DND-41 (cell line): ENCODE measurements around the gene HEXIM1.
A peak's percentile ranks its signal among the peaks of the same experiment; 100 is the strongest.

Experiments used
- ATAC-seq: fragments of 200-7000 bp; cut with Tn5 transposase; 3 replicates; pipeline ENCODE4 v1.9.1; 2021; ENCODE audit warnings: low read depth; ENCODE audit not compliant: insufficient read depth
- DNase-seq: peaks from one replicate; pipeline ENCODE4 v3.0.0-alpha.2; 2020
- H2AFZ ChIP-seq: 2 replicates; pipeline ENCODE4 v1.6.0; 2012; ENCODE audit warnings: low read depth, low read length
- H3K27ac ChIP-seq: 2 replicates; pipeline ENCODE4 v1.5.1; 2012; ENCODE audit warnings: low read length, inconsistent platforms
- H3K27me3 ChIP-seq: fragments of 200-600 bp; sonication (generic); 2 replicates; pipeline ENCODE4 v1.6.0; 2012; ENCODE audit warnings: low read length, mild to moderate bottlenecking, inconsistent platforms; ENCODE audit not compliant: insufficient read depth, poor library complexity
- H3K36me3 ChIP-seq: 2 replicates; pipeline ENCODE4 v1.5.1; 2012; ENCODE audit warnings: low read length, inconsistent platforms; ENCODE audit not compliant: insufficient read depth
- H3K4me1 ChIP-seq: 2 replicates; pipeline ENCODE4 v1.5.1; 2012; ENCODE audit warnings: mild to moderate bottlenecking, low read length; ENCODE audit not compliant: insufficient read depth
- H3K4me2 ChIP-seq: 2 replicates; pipeline ENCODE4 v1.6.0; 2012; ENCODE audit warnings: mild to moderate bottlenecking, moderate library complexity, low read length, inconsistent platforms; ENCODE audit not compliant: insufficient read depth
- H3K4me3 ChIP-seq, 2 experiments: fragments of 200-600 bp in 1 of 2; shearing (Covaris generic) in 1 of 2; 2 replicates each; pipeline ENCODE4 v1.5.1; 2012 to 2016; ENCODE audit warnings: inconsistent platforms in 2 of 2, low read length in 2 of 2, mild to moderate bottlenecking in 2 of 2, low read depth in 1 of 2, moderate library complexity in 1 of 2
- H3K79me2 ChIP-seq: 2 replicates; pipeline ENCODE4 v1.6.0; 2012; ENCODE audit warnings: low read length, inconsistent platforms; ENCODE audit not compliant: insufficient read depth
- H3K9ac ChIP-seq: 2 replicates; pipeline ENCODE4 v1.6.0; 2012; ENCODE audit warnings: low read depth, mild to moderate bottlenecking, inconsistent platforms, low read length, moderate library complexity
- H3K9me3 ChIP-seq: 2 replicates; pipeline ENCODE4 v1.5.1; 2012; ENCODE audit warnings: low read length, moderate library complexity, mild to moderate bottlenecking, inconsistent platforms; ENCODE audit not compliant: insufficient read depth, severe bottlenecking
- H4K20me1 ChIP-seq: 2 replicates; pipeline ENCODE4 v1.6.0; 2012; ENCODE audit warnings: low read length; ENCODE audit not compliant: insufficient read depth
- EZH2 ChIP-seq: IDR thresholded peaks from 3 replicates; pipeline ENCODE4 v1.6.1; 2012; ENCODE audit warnings: borderline replicate concordance, low read depth, mild to moderate bottlenecking, moderate library complexity, low read length, inconsistent platforms; ENCODE audit not compliant: severe bottlenecking
- TF ChIP-seq, protein P1 (sequence below): IDR thresholded peaks from 2 replicates; pipeline ENCODE4 v1.5.1; 2012; ENCODE audit warnings: borderline replicate concordance, low read length, moderate library complexity, mild to moderate bottlenecking; ENCODE audit not compliant: poor library complexity, severe bottlenecking; ENCODE audit errors: extremely low read depth

HEXIM1 gene

DNA sequence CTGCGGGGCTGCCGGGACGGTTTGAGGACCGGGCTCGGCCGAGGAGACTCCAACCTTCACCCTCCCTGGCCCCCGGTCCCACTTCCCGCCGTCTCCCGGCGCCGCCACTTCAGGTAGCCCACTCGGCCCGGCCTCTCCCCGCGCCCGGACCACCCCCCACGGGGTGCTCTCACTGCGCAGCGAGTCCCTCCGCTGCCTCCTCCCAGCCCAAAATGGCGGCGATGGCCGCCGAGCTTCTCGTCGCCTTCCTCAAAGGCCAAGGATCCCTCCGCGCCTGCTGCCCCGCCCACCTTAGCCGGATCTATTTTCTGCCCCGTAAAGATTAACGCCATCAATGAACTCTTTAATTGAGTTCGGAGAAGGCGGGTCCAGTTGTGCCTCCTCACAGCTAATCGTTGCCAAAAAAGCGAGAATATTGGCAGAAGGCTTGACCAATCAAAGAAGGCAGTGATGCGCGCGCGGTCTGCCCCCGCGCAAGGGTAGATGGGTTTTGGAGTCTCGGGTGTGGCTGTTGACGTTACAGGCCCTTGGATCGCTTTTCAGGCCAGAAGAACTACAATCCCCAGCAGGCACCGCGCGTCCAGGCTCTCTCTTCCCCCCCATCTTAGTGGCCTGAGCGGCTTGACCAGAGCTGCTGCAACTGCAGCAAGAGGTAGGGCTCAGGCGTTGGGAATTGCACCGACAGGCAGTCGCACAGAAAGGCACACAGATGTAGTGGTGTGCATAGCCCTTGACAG lies 13.2 kb downstream of the HEXIM1 start, which contains the start of gene HEXIM2:
Gene HEXIM2, plus strand, starts transcription at position 588 of the 737 bp plus-strand sequence. CDS start 919 bp downstream, outside the sequence.
- Histone ChIP-seq H3K27me3 (no peaks in the 10 kb centered on the region), H3K27ac (peak within 1 kb of the TSS; percentile 89), H2AFZ (peak within 1 kb of the TSS; percentile 88), H3K36me3 (peaks cover 5% of the 10 kb centered on the region; the same call in 1 of the 2 replicates), H4K20me1 (peaks cover 7% of the 10 kb centered on the region; the same call in 1 of the 2 replicates), H3K79me2 (peaks cover 48% of the 10 kb centered on the region), H3K9ac (peak within 1 kb of the TSS; percentile 91), H3K4me3 (peak within 1 kb of the TSS; percentile 53 to 87; a peak in 3 of 4 replicates), H3K4me1 (peaks cover 29% of the 10 kb centered on the region), H3K9me3 (no peaks in the 10 kb centered on the region), H3K4me2 (peak within 1 kb of the TSS; percentile 77)
- peak; percentile 90 for ATAC-seq
- peak; percentile 99 for DNase-seq
- TF ChIP-seq EZH2 = no peak
- TF ChIP-seq, protein P1, sequence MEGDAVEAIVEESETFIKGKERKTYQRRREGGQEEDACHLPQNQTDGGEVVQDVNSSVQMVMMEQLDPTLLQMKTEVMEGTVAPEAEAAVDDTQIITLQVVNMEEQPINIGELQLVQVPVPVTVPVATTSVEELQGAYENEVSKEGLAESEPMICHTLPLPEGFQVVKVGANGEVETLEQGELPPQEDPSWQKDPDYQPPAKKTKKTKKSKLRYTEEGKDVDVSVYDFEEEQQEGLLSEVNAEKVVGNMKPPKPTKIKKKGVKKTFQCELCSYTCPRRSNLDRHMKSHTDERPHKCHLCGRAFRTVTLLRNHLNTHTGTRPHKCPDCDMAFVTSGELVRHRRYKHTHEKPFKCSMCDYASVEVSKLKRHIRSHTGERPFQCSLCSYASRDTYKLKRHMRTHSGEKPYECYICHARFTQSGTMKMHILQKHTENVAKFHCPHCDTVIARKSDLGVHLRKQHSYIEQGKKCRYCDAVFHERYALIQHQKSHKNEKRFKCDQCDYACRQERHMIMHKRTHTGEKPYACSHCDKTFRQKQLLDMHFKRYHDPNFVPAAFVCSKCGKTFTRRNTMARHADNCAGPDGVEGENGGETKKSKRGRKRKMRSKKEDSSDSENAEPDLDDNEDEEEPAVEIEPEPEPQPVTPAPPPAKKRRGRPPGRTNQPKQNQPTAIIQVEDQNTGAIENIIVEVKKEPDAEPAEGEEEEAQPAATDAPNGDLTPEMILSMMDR = no peak

DNA sequence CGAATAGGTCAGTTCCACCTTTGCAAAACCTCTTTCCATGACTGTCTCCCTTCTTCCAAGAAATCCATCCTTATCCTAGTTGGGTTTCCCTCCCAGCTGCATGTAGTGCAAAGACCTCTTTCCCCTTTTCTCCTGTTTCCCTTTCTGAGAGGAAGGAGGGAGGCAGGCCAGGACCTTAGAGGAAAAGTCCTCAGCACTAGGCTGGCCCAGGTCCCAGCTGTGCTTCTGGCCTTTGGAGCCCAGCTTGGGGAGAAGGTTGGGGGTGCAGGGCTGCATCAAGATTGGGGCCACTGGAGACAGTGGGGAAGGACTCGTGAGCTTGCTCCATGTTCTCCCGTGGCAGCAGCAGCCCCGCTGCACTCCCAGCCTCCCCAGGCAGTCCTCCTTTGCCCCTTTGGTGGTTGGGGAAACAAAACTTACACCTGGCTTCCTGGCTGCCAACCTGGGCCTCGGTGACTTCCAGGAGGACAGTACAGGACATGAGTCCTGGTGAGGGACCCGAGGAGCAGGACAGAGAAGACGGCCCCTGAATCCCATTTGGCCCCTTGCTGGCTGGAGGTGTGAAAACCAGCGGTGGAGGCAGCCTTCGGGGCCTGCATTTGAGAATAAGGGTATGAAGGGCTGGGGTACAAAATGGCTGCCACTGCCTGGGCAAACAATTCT lies 13.9 kb downstream of the HEXIM1 start:
- no peak for DNase-seq
- Histone ChIP-seq H3K4me2 (peak overlapping the region; percentile 76), H3K9ac (peak overlapping the region; percentile 91), H3K9me3 (no peaks in the 10 kb centered on the region), H3K79me2 (peaks cover 45% of the 10 kb centered on the region), H3K36me3 (peaks cover 5% of the 10 kb centered on the region; the same call in 1 of the 2 replicates), H3K27ac (peak overlapping the region; percentile 72), H4K20me1 (peaks cover 7% of the 10 kb centered on the region; the same call in 1 of the 2 replicates), H3K4me1 (peaks cover 29% of the 10 kb centered on the region), H2AFZ (peak overlapping the region; percentile 88), H3K4me3 (peak overlapping the region; percentile 16 to 87; a peak in 3 of 4 replicates), H3K27me3 (no peaks in the 10 kb centered on the region)
- ATAC-seq = no peak
- TF ChIP-seq, protein P1 = no peak
- no peak for TF ChIP-seq EZH2

DNA sequence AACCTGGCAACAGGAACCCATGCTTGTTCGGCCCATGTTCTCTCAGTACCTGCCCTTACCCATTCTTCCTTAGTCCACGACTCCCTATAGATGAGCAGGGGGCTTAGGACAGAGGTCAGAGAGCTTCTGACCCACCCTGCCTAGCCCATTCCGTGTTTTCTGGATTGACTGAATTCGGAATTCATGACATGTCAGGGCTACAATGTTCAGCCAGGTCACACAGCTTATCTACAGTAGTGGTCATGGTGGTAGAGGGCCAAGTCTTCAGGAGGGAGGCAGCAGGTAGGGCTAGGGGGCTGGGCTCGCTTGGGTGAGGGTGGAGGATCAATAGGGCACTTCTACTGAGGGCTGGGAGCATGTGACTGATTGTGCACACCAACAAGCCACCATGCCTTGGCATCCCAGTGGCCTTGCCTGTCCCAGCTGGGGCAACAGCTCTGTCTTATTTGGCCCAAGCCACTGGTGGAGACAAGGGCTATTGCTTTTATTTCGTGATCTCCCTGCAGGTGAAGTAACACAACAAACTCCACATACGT lies 16.5 kb downstream of the HEXIM1 start:
- Histone ChIP-seq H4K20me1 (peaks cover 5% of the 10 kb centered on the region; the same call in 1 of the 2 replicates), H3K9me3 (no peaks in the 10 kb centered on the region), H2AFZ (no peak overlapping the region), H3K4me3 (no peak overlapping the region), H3K36me3 (peaks cover 4% of the 10 kb centered on the region; the same call in 1 of the 2 replicates), H3K79me2 (peaks cover 24% of the 10 kb centered on the region), H3K4me2 (no peak overlapping the region), H3K9ac (no peak overlapping the region), H3K4me1 (peaks cover 21% of the 10 kb centered on the region), H3K27me3 (no peaks in the 10 kb centered on the region), H3K27ac (no peak overlapping the region)
- TF ChIP-seq EZH2 = no peak
- TF ChIP-seq, protein P1 = no peak
- no peak for ATAC-seq
- DNase-seq = no peak
